ENCODE results near the gene MCFD2. TPM values are rescaled to one million over a fixed set of nuclear protein-coding genes. Genes with fewer than 3 reads are reported as not detected.

Gene MCFD2
- polyA plus RNA-seq, 1 of the 3 experiments (the other 2 are of a cell fraction): 88.2 TPM

DNA sequence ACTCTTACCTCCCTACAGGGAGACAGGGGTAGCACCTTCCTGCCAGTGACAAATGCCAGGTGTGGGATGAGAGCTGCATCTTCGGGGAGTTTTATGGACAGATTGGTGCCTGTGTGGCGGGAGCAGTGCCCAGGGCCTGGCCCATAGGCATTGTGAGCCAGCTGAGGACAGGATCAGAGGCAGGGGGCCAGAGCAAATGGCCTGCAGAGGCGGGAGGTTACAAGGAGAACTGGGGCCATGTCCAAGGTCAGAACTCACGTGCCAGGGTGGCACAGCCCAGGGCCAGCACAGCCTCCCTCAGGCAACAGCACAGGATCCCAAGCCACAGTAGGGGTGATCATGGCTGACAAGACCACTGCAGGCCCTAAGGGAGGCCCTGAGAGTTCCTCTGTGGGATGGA, 40.2 kb upstream of the MCFD2 start:
- peaks cover 21% of the 10 kb centered on the region for H3F3A ChIP-seq (replicated peaks; ENCODE audit: insufficient read depth)
- H3K4me2 ChIP-seq: peak overlapping the region; percentile 75
- peaks cover 15% of the 10 kb centered on the region; the same call in 1 of the 2 replicates for H3K79me2 ChIP-seq (ENCODE audit: insufficient read depth)
- ChIA-PET POLR2A (no interaction called here), CTCF (interaction anchor here (1.0 to 1.9 kb wide), 3 partner anchors 8 to 367 kb away, joined by 3 to 5 read pairs (median 4); no protein-coding TSS in a partner anchor)
- H3K9ac ChIP-seq: peak overlapping the region; percentile 37
- peak overlapping the region; percentile 50 to 89; a peak in 3 of 4 replicates for H3K27ac ChIP-seq (ENCODE audit: low read depth in 2 of 2, low read length in 1 of 2)
- DNase-seq: no peak
- WGBS (ENCODE audit: low lambda C conversion rate): 95% methylated on average over 4 of the region's 4 CpGs
- no peak overlapping the region for H3K4me3 ChIP-seq (ENCODE audit: low read depth in 2 of 2, low read length in 1 of 2)
- H3K9me3 ChIP-seq: no peaks in the 10 kb centered on the region
- peak overlapping the region; percentile 11; the same call in 1 of the 2 replicates for H2AFZ ChIP-seq (ENCODE audit: low read depth)
- TF ChIP-seq, protein P1, sequence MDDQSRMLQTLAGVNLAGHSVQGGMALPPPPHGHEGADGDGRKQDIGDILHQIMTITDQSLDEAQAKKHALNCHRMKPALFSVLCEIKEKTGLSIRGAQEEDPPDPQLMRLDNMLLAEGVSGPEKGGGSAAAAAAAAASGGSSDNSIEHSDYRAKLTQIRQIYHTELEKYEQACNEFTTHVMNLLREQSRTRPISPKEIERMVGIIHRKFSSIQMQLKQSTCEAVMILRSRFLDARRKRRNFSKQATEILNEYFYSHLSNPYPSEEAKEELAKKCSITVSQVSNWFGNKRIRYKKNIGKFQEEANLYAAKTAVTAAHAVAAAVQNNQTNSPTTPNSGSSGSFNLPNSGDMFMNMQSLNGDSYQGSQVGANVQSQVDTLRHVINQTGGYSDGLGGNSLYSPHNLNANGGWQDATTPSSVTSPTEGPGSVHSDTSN (IDR thresholded peaks at IDR 0.05): no peak
- TF ChIP-seq, protein P2, sequence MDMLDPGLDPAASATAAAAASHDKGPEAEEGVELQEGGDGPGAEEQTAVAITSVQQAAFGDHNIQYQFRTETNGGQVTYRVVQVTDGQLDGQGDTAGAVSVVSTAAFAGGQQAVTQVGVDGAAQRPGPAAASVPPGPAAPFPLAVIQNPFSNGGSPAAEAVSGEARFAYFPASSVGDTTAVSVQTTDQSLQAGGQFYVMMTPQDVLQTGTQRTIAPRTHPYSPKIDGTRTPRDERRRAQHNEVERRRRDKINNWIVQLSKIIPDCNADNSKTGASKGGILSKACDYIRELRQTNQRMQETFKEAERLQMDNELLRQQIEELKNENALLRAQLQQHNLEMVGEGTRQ (IDR thresholded peaks at IDR 0.05; ENCODE audit: borderline replicate concordance, low read depth, low read length): no peak
- TF ChIP-seq, protein P3, sequence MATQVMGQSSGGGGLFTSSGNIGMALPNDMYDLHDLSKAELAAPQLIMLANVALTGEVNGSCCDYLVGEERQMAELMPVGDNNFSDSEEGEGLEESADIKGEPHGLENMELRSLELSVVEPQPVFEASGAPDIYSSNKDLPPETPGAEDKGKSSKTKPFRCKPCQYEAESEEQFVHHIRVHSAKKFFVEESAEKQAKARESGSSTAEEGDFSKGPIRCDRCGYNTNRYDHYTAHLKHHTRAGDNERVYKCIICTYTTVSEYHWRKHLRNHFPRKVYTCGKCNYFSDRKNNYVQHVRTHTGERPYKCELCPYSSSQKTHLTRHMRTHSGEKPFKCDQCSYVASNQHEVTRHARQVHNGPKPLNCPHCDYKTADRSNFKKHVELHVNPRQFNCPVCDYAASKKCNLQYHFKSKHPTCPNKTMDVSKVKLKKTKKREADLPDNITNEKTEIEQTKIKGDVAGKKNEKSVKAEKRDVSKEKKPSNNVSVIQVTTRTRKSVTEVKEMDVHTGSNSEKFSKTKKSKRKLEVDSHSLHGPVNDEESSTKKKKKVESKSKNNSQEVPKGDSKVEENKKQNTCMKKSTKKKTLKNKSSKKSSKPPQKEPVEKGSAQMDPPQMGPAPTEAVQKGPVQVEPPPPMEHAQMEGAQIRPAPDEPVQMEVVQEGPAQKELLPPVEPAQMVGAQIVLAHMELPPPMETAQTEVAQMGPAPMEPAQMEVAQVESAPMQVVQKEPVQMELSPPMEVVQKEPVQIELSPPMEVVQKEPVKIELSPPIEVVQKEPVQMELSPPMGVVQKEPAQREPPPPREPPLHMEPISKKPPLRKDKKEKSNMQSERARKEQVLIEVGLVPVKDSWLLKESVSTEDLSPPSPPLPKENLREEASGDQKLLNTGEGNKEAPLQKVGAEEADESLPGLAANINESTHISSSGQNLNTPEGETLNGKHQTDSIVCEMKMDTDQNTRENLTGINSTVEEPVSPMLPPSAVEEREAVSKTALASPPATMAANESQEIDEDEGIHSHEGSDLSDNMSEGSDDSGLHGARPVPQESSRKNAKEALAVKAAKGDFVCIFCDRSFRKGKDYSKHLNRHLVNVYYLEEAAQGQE (IDR thresholded peaks at IDR 0.05; ENCODE audit: low read depth, low read length): no peak
- TF ChIP-seq TAF1 (IDR thresholded peaks at IDR 0.05; ENCODE audit: borderline replicate concordance, low read depth, low read length) (no peak), RXRA (IDR thresholded peaks at IDR 0.05; ENCODE audit: borderline replicate concordance, low read depth) (no peak), NRF1 (IDR thresholded peaks at IDR 0.05; ENCODE audit: low read depth, low read length) (no peak), ELF1 (IDR thresholded peaks at IDR 0.05) (no peak), MAX (IDR thresholded peaks at IDR 0.05; ENCODE audit: low read depth) (no peak), RAD21 (IDR thresholded peaks at IDR 0.05; ENCODE audit: low read length) (no peak), FOXM1 (IDR thresholded peaks at IDR 0.05; ENCODE audit: low read depth) (no peak), SMC3 (IDR thresholded peaks at IDR 0.05; ENCODE audit: low read depth, low read length) (no peak), RCOR1 (IDR thresholded peaks at IDR 0.05; ENCODE audit: low read length) (no peak)
- H3K4me1 ChIP-seq (ENCODE audit: control insufficient read depth in 1 of 2, insufficient read depth in 2 of 2, low read depth in 1 of 2, low read length in 1 of 2): peaks cover 2 to 13% of the 10 kb centered on the region in 2 experiments; a peak in 3 of 4 replicates
- H3K36me3 ChIP-seq (replicated peaks in 1 of 2; ENCODE audit: control insufficient read depth in 1 of 2, insufficient read depth in 2 of 2, low read length in 1 of 2): peaks cover 42 to 44% of the 10 kb centered on the region in 2 experiments
- no peaks in the 10 kb centered on the region for H4K20me1 ChIP-seq (ENCODE audit: insufficient read depth)
- H3K9me2 ChIP-seq: no peaks in the 10 kb centered on the region
- H3K27me3 ChIP-seq (ENCODE audit: insufficient read depth): no peaks in the 10 kb centered on the region

All from SK-N-SH (cell line).